ENCODE data around the gene ARHGAP29. TPM values are rescaled to one million over a fixed set of nuclear protein-coding genes. Genes with fewer than 3 reads are reported as not detected.

Gene ARHGAP29
- total and polyA plus RNA-seq, 10 of the 15 experiments (the other 5 are each of a cell fraction or from before 2014, with no cell fraction given): under 0.01 to 0.43 (median 0.10) TPM; not detected in 4

- TF ChIP-seq ZBTB11 (CRISPR knock-in tag; IDR thresholded peaks at IDR 0.05) (no peak), BHLHE40 (IDR thresholded peaks at IDR 0.05; ENCODE audit: borderline replicate concordance in 1 of 2, low read depth in 2 of 2, low read length in 1 of 2) (no peak), SIX5 (IDR thresholded peaks at IDR 0.05; ENCODE audit: low read depth, low read length, severe bottlenecking) (no peak), SREBF2 (IDR thresholded peaks at IDR 0.05; ENCODE audit: low read length) (no peak), PAX8 (IDR thresholded peaks at IDR 0.05) (no peak), ATF7 (IDR thresholded peaks at IDR 0.05; ENCODE audit: low read depth) (no peak)
Measured at GRCh38 chr1:94255476-94255875, 18.1 kb upstream of the ARHGAP29 start (continued).

- no peaks in the 10 kb centered on the region for H3K4me1 ChIP-seq (ENCODE audit: control insufficient read depth, insufficient read depth, low read length)
- no peaks in the 10 kb centered on the region for H3K79me2 ChIP-seq (ENCODE audit: control insufficient read depth, insufficient read depth, low read length)
- H3K9ac ChIP-seq (ENCODE audit: control insufficient read depth, insufficient read depth, low read length): no peak overlapping the region
- no TSS peak for BruUV-seq (replicated peaks)
- intact Hi-C loops (cut with micrococcal nuclease; ENCODE audit: unreplicated experiment): no loop called here
- no peaks in the 10 kb centered on the region for H3K36me3 ChIP-seq (ENCODE audit: control insufficient read depth in 2 of 2, insufficient read depth in 2 of 2, low read length in 1 of 2)
- H3K27me3 ChIP-seq (replicated peaks in 1 of 2; ENCODE audit: control insufficient read depth in 2 of 2, insufficient read depth in 2 of 2, low read length in 1 of 2): peaks cover 0 to 2% of the 10 kb centered on the region in 2 experiments; a peak in 1 of 4 replicates
- WGBS (ENCODE audit: insufficient coverage, insufficient replicate concordance, low lambda C conversion rate, missing lambda C conversion rate): 15% methylated on average over 3 of the region's 3 CpGs
- H3K4me2 ChIP-seq (ENCODE audit: control insufficient read depth, insufficient read depth): no peak overlapping the region
- H2AFZ ChIP-seq (ENCODE audit: control insufficient read depth, low read depth, low read length): no peak overlapping the region
- H3K27ac ChIP-seq (ENCODE audit: control insufficient read depth, insufficient read depth): no peak overlapping the region
- H4K20me1 ChIP-seq (ENCODE audit: control insufficient read depth, insufficient read depth): no peaks in the 10 kb centered on the region
- FAIRE-seq (no peak), ATAC-seq (no peak), DNase-seq (ENCODE audit: low read depth, low spot score) (no peak)
- in situ Hi-C loops (cut with MboI): no loop called here
- H3K4me3 ChIP-seq: no peak overlapping the region
- ChIA-PET SMC1A (ENCODE audit: uncharacterized antibody, unreplicated experiment) (interaction anchor here (1.0 kb wide), 1 partner anchor 11 kb away, joined by 3 read pairs; no protein-coding TSS in a partner anchor), POLR2A (no interaction called here), CTCF (interaction anchor here (1.7 kb wide), 1 partner anchor 81 kb away, joined by 6 read pairs; no protein-coding TSS in a partner anchor), RAD21 (ENCODE audit: unreplicated experiment) (interaction anchor here (1.0 kb wide), 1 partner anchor 80 kb away, joined by 3 read pairs; no protein-coding TSS in a partner anchor)
- H3K9me3 ChIP-seq (replicated peaks; ENCODE audit: control insufficient read depth, insufficient read depth, low read length): no peaks in the 10 kb centered on the region
- TF ChIP-seq, protein P1, sequence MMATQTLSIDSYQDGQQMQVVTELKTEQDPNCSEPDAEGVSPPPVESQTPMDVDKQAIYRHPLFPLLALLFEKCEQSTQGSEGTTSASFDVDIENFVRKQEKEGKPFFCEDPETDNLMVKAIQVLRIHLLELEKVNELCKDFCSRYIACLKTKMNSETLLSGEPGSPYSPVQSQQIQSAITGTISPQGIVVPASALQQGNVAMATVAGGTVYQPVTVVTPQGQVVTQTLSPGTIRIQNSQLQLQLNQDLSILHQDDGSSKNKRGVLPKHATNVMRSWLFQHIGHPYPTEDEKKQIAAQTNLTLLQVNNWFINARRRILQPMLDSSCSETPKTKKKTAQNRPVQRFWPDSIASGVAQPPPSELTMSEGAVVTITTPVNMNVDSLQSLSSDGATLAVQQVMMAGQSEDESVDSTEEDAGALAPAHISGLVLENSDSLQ (IDR thresholded peaks at IDR 0.05): no peak
- no peak for TF ChIP-seq YBX1 (IDR thresholded peaks at IDR 0.05)
- no peak for TF ChIP-seq MTA3 (IDR thresholded peaks at IDR 0.05; ENCODE audit: borderline replicate concordance, low read length)
- TF ChIP-seq JUNB (IDR thresholded peaks at IDR 0.05): no peak
- TF ChIP-seq, protein P2, sequence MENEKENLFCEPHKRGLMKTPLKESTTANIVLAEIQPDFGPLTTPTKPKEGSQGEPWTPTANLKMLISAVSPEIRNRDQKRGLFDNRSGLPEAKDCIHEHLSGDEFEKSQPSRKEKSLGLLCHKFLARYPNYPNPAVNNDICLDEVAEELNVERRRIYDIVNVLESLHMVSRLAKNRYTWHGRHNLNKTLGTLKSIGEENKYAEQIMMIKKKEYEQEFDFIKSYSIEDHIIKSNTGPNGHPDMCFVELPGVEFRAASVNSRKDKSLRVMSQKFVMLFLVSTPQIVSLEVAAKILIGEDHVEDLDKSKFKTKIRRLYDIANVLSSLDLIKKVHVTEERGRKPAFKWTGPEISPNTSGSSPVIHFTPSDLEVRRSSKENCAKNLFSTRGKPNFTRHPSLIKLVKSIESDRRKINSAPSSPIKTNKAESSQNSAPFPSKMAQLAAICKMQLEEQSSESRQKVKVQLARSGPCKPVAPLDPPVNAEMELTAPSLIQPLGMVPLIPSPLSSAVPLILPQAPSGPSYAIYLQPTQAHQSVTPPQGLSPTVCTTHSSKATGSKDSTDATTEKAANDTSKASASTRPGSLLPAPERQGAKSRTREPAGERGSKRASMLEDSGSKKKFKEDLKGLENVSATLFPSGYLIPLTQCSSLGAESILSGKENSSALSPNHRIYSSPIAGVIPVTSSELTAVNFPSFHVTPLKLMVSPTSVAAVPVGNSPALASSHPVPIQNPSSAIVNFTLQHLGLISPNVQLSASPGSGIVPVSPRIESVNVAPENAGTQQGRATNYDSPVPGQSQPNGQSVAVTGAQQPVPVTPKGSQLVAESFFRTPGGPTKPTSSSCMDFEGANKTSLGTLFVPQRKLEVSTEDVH (IDR thresholded peaks at IDR 0.05; ENCODE audit: low read depth, partially characterized antibody): no peak
- TF ChIP-seq NKRF (conservative IDR thresholded peaks at IDR 0.05): no peak
- no peak for TF ChIP-seq CHD4 (IDR thresholded peaks at IDR 0.05)
Measured at GRCh38 chr1:94254073-94254810, 16.9 kb upstream of the ARHGAP29 start.

All from GM12878 (cell line).